IMR-90 (cell line): ENCODE measurements around the gene PAF1. TPM values are rescaled to one million over a fixed set of nuclear protein-coding genes. Genes with fewer than 3 reads are reported as not detected.

ENCODE experiments used
- ATAC-seq: fragments of 200-7000 bp; cut with Tn5 transposase; 2 replicates; pipeline ENCODE4 v1.9.1; 2020; ENCODE audit warnings: low read depth, mild to moderate bottlenecking, moderate library complexity
- BruUV-seq: library from RNA; stranded (reverse); fragments of 400-500 nt; replicated peaks from 2 replicates; lab custom pipeline; 2021; lab: Mats Ljungman, UMichigan
- CTCF ChIA-PET: fragments of 300-600 bp; formaldehyde crosslinking; extraction: SDS; loops from one replicate; lab custom pipeline; 2021; ENCODE audit warnings: antibody characterized with exemption; lab: Yijun Ruan, JAX
- POLR2A ChIA-PET: fragments of 300-600 bp; sonication (Branson Sonifier 250); formaldehyde crosslinking; loops from one replicate; lab custom pipeline; 2022; ENCODE audit warnings: antibody characterized with exemption; ENCODE audit not compliant: unreplicated experiment; lab: Charles Lee
- DNase-seq: peaks from one replicate; pipeline ENCODE4 v3.0.0; 2013
- H2AFZ ChIP-seq: replicated peaks from 2 replicates; pipeline ENCODE3; 2013; ENCODE audit warnings: low read length, mild to moderate bottlenecking; ENCODE audit not compliant: poor library complexity
- H2AK5ac ChIP-seq: 2 replicates; pipeline ENCODE4 v1.6.1; 2013; ENCODE audit warnings: low read depth, low read length, inconsistent platforms
- H2AK9ac ChIP-seq: replicated peaks from 2 replicates; pipeline ENCODE3; 2013; ENCODE audit warnings: mild to moderate bottlenecking, low read depth, low read length, moderate library complexity; ENCODE audit not compliant: poor library complexity
- H2BK120ac ChIP-seq: 2 replicates; pipeline ENCODE4 v1.6.1; 2013; ENCODE audit warnings: low read depth, low read length, inconsistent platforms
- H2BK15ac ChIP-seq: 3 replicates; pipeline ENCODE4 v1.6.1; 2013; ENCODE audit warnings: low read depth, low read length, inconsistent platforms
- H2BK20ac ChIP-seq: 2 replicates; pipeline ENCODE4 v1.6.1; 2013; ENCODE audit warnings: low read depth, mild to moderate bottlenecking, inconsistent platforms, low read length, moderate library complexity
- H2BK5ac ChIP-seq: 2 replicates; pipeline ENCODE4 v1.6.1; 2013; ENCODE audit warnings: mild to moderate bottlenecking, low read depth, low read length, inconsistent platforms; ENCODE audit not compliant: poor library complexity, severe bottlenecking
- H3K14ac ChIP-seq: replicated peaks from 2 replicates; pipeline ENCODE4 v1.6.1; 2013; ENCODE audit warnings: low read depth, low read length, inconsistent platforms
- H3K18ac ChIP-seq: 2 replicates; pipeline ENCODE4 v1.6.1; 2013; ENCODE audit warnings: low read depth, low read length, control low read depth
- H3K23ac ChIP-seq: 2 replicates; pipeline ENCODE4 v1.6.1; 2013; ENCODE audit warnings: low read depth, low read length, inconsistent platforms
- H3K27ac ChIP-seq: 2 replicates; pipeline ENCODE4 v1.5.1; 2013; ENCODE audit warnings: mild to moderate bottlenecking, control low read depth, low read length; ENCODE audit not compliant: insufficient read depth
- H3K27me3 ChIP-seq: 2 replicates; pipeline ENCODE4 v1.6.1; 2013; ENCODE audit warnings: low read length; ENCODE audit not compliant: control insufficient read depth, insufficient read depth
- H3K36me3 ChIP-seq: 2 replicates; pipeline ENCODE4 v1.6.1; 2013; ENCODE audit warnings: low read length, mixed read lengths; ENCODE audit not compliant: control insufficient read depth, insufficient read depth
- H3K4ac ChIP-seq: 2 replicates; pipeline ENCODE4 v1.6.1; 2013; ENCODE audit warnings: low read depth, low read length, inconsistent platforms
- H3K4me1 ChIP-seq: 2 replicates; pipeline ENCODE4 v1.6.1; 2013; ENCODE audit warnings: low read length, mixed read lengths; ENCODE audit not compliant: control insufficient read depth, insufficient read depth
- H3K4me2 ChIP-seq: 2 replicates; pipeline ENCODE4 v1.6.1; 2013; ENCODE audit warnings: low read depth, mild to moderate bottlenecking, control low read depth, low read length, moderate library complexity
- H3K4me3 ChIP-seq: 2 replicates; pipeline ENCODE4 v1.5.1; 2013; ENCODE audit warnings: low read depth, mild to moderate bottlenecking, control low read depth, low read length, moderate library complexity; ENCODE audit not compliant: insufficient read depth
- H3K56ac ChIP-seq: 2 replicates; pipeline ENCODE4 v1.6.1; 2013; ENCODE audit warnings: low read length, inconsistent platforms; ENCODE audit not compliant: insufficient read depth; ENCODE audit errors: extremely low read depth
- H3K79me1 ChIP-seq, 2 experiments: 2 replicates each; pipeline ENCODE4 v1.6.1; 2013; ENCODE audit warnings: low read length in 2 of 2, inconsistent platforms in 1 of 2, low read depth in 1 of 2
- H3K9ac ChIP-seq: 2 replicates; pipeline ENCODE4 v1.6.1; 2013; ENCODE audit warnings: low read depth, low read length, control low read depth
- H3K9me1 ChIP-seq: 2 replicates; pipeline ENCODE4 v1.6.1; 2013; ENCODE audit warnings: low read length, inconsistent platforms; ENCODE audit not compliant: insufficient read depth
- H3K9me3 ChIP-seq: 2 replicates; pipeline ENCODE4 v1.6.1; 2013; ENCODE audit warnings: low read length; ENCODE audit not compliant: control insufficient read depth, insufficient read depth
- H4K20me1 ChIP-seq: 2 replicates; pipeline ENCODE4 v1.6.1; 2013; ENCODE audit warnings: low read length, inconsistent platforms; ENCODE audit not compliant: insufficient read depth
- H4K5ac ChIP-seq: 2 replicates; pipeline ENCODE4 v1.6.1; 2013; ENCODE audit warnings: mild to moderate bottlenecking, low read depth, low read length, control low read depth
- H4K8ac ChIP-seq, 2 experiments: 2 replicates each; pipeline ENCODE4 v1.6.1; 2013; ENCODE audit warnings: low read depth in 2 of 2, low read length in 2 of 2, control low read depth in 1 of 2, inconsistent platforms in 1 of 2
- H4K91ac ChIP-seq: 2 replicates; pipeline ENCODE4 v1.6.1; 2013; ENCODE audit warnings: low read depth, low read length, inconsistent platforms; ENCODE audit not compliant: insufficient read depth
- CHD1 ChIP-seq: IDR thresholded peaks from 2 replicates; pipeline ENCODE4 v1.6.1; 2012; ENCODE audit warnings: low read depth, low read length, improper control_type of control experiment
- CTCF ChIP-seq: conservative IDR thresholded peaks from 2 replicates; pipeline ENCODE4 v1.5.1; 2012; ENCODE audit warnings: mild to moderate bottlenecking, low read depth, low read length, improper control_type of control experiment
- ELK1 ChIP-seq: fragments of 150-350 bp; IDR thresholded peaks from 2 replicates; pipeline ENCODE4 v1.6.1; 2016; ENCODE audit warnings: low read depth, mild to moderate bottlenecking, low read length, moderate library complexity, borderline replicate concordance
- MAZ ChIP-seq: IDR thresholded peaks from 2 replicates; pipeline ENCODE4 v1.6.1; 2012; ENCODE audit warnings: low read depth, mild to moderate bottlenecking, low read length, improper control_type of control experiment, moderate library complexity, borderline replicate concordance
- NFE2L2 ChIP-seq: fragments of 150-350 bp; IDR thresholded peaks from 2 replicates; pipeline ENCODE4 v1.6.1; 2016; ENCODE audit warnings: low read depth, mild to moderate bottlenecking, low read length
- RCOR1 ChIP-seq: IDR thresholded peaks from 2 replicates; pipeline ENCODE4 v1.6.1; 2012; ENCODE audit warnings: mild to moderate bottlenecking, low read length, improper control_type of control experiment; ENCODE audit not compliant: insufficient replicate concordance
- RFX5 ChIP-seq: IDR thresholded peaks from 2 replicates; pipeline ENCODE4 v1.8.0; 2012; ENCODE audit warnings: low read depth, mild to moderate bottlenecking, low read length, moderate library complexity
- SMC3 ChIP-seq: fragments of 150-350 bp; IDR thresholded peaks from 2 replicates; pipeline ENCODE4 v1.6.1; 2016; ENCODE audit warnings: low read depth, mild to moderate bottlenecking, antibody characterized with exemption, low read length, moderate library complexity
- WGBS, 2 experiments: methylation state at CpG; one replicate each; pipeline versions ENCODE4 v1.1.5 to v1.1.7; 2013; ENCODE audit warnings: missing lambda C conversion rate in 2 of 2; ENCODE audit not compliant: insufficient read length in 1 of 2; ENCODE audit errors: extremely low coverage in 2 of 2; 5-methylcytosine and 5-hydroxymethylcytosine counted together
- dilution Hi-C: fragments of 300-500 bp; cut with HindIII; formaldehyde crosslinking; loops from one replicate; pipeline ENCODE4 v1.14.3; 2018; ENCODE audit warnings: low sequenced_read_pairs; ENCODE audit not compliant: unreplicated experiment
- in situ Hi-C: fragments of 300-500 bp; cut with MboI; formaldehyde crosslinking; loops from 3 replicates; pipeline ENCODE4 v1.14.3; 2019; ENCODE audit warnings: low sequenced_read_pairs, inconsistent platforms, mixed read lengths
- intact Hi-C: fragments of 100-400 bp; cut with micrococcal nuclease; formaldehyde crosslinking; loops from 2 replicates; pipeline ENCODE4 v1.10.0; 2022
- polyA plus RNA-seq, 3 experiments: library from polyadenylated mRNA; depleted of rRNA; stranded (reverse); fragments of >200 nt; gene quantifications; 2 replicates each; pipeline ENCODE4 v1.2.3, GENCODE V29; 2012; ENCODE audit warnings: low replicate concordance in 1 of 3
- total RNA-seq: library from RNA; depleted of rRNA; stranded (reverse); fragments of >200 nt; gene quantifications from 2 replicates; pipeline ENCODE4 v1.2.3, GENCODE V29; 2012

Gene PAF1
- total and polyA plus RNA-seq, 2 of the 4 experiments (the other 2 are of a cell fraction) = 45.7 to 54.3 TPM

GRCh38 chr19:39433480-39434079, 42.7 kb upstream of the PAF1 start:
- H3K23ac ChIP-seq = no peak overlapping the region
- POLR2A ChIA-PET = no interaction called here
- H3K79me1 ChIP-seq = peaks cover 22 to 47% of the 10 kb centered on the region in 2 experiments
- no peak for TF ChIP-seq SMC3
- TF ChIP-seq MAZ = no peak
- no peak for TF ChIP-seq ELK1
- TF ChIP-seq RCOR1 = no peak
- no peak for TF ChIP-seq CTCF
- TF ChIP-seq CHD1 = no peak
- no peak for TF ChIP-seq NFE2L2
- TF ChIP-seq RFX5 = no peak
- H3K9me1 ChIP-seq = peaks cover 5% of the 10 kb centered on the region
- in situ Hi-C loops (loop anchor here (25.0 kb wide), 1 partner anchor 404 kb away; the partner anchor contains the start of genes DYRK1B and FBL), dilution Hi-C loops (no loop called here), intact Hi-C loops (no loop called here)
- 100% methylated on average over 4 of the region's 8 CpGs; no CpG with 5 or more reads in 1 of the 2 experiments for WGBS, 2 experiments
- DNase-seq (no peak), ATAC-seq (no peak)
- H3K4me3 ChIP-seq = no peak overlapping the region
- H2AK9ac ChIP-seq = no peak overlapping the region
- H2AK5ac ChIP-seq = no peak overlapping the region
- no peaks in the 10 kb centered on the region for H3K27me3 ChIP-seq
- no peak overlapping the region for H3K27ac ChIP-seq
- no peak overlapping the region for H4K8ac ChIP-seq
- CTCF ChIA-PET = no interaction called here
- peak overlapping the region; percentile 5 for H2AFZ ChIP-seq
- H2BK20ac ChIP-seq = no peak overlapping the region
- H3K18ac ChIP-seq = no peak overlapping the region
- H4K20me1 ChIP-seq = peaks cover 39% of the 10 kb centered on the region
- H3K4me2 ChIP-seq = no peak overlapping the region
- H4K91ac ChIP-seq = no peak overlapping the region
- no peak overlapping the region for H3K14ac ChIP-seq
- H3K36me3 ChIP-seq = peaks cover 23% of the 10 kb centered on the region
- no peaks in the 10 kb centered on the region for H3K9me3 ChIP-seq
- H4K5ac ChIP-seq = no peak overlapping the region
- no peak overlapping the region for H2BK15ac ChIP-seq
- H2BK5ac ChIP-seq = no peak overlapping the region
- H3K4ac ChIP-seq = no peak overlapping the region
- no peak overlapping the region for H2BK120ac ChIP-seq
- H3K56ac ChIP-seq = no peak overlapping the region
- peaks cover 17% of the 10 kb centered on the region for H3K4me1 ChIP-seq
- no TSS peak for BruUV-seq
- H3K9ac ChIP-seq = no peak overlapping the region
